HG02840 (cell line): ENCODE results near the gene GON4L.
"Not testable (repeated sequence)": the region's sequence is repeated elsewhere in the genome, so short reads cannot be mapped to it uniquely, and the experiment has no call there.

ENCODE experiments used
- ATAC-seq: cut with Tn5 transposase; IDR thresholded peaks from one replicate; pipeline ENCODE4 v1.9.1; 2021; ENCODE audit warnings: mild to moderate bottlenecking, moderate library complexity, moderate number of reproducible peaks; ENCODE audit not compliant: unreplicated experiment, low FRiP score

GON4L gene

DNA sequence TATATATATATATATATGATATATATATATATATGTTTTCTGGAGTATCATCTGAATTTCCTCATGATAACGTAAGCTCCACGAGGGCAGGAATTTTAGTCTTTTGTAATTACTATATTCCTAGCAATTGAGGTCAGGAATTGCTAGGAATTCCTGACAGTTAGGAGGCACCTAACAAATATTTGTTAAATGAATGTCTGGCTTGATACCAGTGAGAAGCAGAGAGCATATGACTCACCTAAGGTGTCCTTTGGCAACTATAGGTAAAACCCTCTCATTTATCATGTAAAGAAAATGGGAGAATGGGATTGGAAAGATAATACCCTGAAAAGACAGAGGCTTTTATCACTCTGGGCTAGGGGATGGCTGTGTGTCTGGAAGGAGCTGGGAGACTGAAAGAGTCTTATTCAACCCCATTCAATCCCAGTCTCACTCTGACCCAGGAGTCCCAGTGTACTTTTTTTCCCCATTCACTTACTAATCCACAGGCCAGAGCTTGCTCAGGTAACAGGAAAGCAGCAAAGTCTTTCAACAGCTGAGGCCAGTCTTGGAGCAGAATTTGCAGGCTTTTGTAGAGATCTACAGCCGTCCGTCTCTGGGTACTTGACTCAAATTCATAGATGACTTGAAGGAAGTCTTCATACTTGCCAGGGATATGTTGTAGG is 96.9 kb downstream of the GON4L start:
- ATAC-seq = no peak

- not testable (repeated sequence) for ATAC-seq
Observed at GRCh38 chr1:155759017-155759416, 98.0 kb downstream of the GON4L start.

DNA sequence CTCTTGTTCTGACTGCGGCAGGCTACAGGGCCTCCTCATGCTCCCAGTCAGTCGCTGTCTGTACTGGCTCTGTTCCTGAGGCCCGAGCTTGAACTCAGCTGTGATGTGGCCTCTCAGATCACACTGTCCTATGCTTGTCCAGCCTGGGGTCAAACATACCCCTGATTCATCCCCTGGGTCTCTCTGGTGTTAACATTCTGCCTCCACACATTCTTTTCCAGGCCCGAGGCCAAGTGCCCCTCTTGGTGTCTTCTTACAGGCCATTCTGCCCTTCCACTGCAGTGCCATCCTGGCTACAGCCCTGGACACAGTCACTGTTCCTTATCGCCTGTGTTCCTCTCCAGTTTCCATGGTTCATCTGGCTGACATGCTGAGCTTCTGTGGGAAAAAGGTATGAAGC is 108.9 kb downstream of the GON4L start:
- not testable (repeated sequence) for ATAC-seq

DNA sequence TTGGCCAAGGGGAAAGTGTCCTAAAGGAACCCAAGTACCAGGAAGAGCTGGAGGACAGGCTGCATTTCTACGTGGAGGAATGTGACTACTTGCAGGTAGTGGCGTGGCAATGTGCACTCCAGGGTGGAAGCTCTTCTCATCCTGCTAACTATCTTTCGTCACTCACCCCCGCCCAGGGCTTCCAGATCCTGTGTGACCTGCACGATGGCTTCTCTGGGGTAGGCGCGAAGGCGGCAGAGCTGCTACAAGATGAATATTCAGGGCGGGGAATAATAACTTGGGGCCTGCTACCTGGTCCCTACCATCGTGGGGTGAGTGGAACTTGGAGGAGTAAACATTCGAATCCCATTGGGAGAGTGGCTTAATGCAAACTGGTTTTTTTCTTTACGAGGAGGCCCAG is 109.4 kb downstream of the GON4L start:
- ATAC-seq = not testable (repeated sequence)

- ATAC-seq = peak; percentile 89
Observed at GRCh38 chr1:155745284-155746228, 111.5 kb downstream of the GON4L start.

DNA sequence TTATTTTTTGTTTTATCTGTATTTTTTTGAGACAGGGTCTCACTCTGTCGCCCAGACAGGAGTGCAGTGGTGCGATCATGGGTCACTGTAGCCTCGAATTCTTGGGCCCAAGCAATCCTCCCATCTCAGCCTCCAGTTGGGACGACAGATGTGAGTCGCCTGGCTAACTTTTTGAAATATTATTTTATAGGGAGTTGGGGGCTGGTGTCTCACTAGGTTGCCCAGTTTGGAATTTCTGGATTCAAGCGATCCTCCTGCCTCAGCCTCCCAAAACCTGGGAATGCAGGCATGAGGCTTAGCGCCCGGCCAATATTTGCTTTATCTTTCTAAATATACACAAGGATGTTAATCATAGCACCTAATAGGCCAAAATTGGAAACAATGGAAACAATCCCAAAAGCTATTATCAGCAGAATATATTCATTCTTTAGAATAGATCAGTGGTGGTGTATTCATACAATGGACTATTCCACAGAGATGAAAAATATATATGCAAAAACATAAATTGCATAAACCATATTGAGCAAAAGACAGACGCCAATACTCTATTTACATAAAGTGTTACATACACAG is 112.2 kb downstream of the GON4L start:
- no peak for ATAC-seq

DNA sequence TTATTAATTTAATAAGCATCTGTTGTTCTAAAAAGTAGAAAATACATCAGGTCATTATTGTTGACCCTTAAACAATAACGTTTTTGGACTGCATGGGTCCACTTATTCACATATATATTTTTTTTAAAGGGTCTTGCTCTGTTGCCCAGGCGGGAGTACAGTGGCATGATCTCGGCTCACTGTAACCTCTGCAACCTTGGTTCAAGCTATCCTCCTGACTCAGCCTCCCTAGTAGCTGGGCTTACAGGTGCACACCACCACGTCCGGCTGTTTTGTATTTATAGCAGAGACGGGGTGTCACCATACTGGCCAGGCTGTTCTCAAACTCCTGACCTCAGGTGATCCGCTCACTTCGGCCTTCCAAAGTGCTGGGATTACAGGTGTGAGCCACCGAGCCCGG is 115.1 kb downstream of the GON4L start:
- ATAC-seq = no peak

GRCh38 chr1:155740995-155741394 is 116.0 kb downstream of the GON4L start:
- ATAC-seq = no peak

DNA sequence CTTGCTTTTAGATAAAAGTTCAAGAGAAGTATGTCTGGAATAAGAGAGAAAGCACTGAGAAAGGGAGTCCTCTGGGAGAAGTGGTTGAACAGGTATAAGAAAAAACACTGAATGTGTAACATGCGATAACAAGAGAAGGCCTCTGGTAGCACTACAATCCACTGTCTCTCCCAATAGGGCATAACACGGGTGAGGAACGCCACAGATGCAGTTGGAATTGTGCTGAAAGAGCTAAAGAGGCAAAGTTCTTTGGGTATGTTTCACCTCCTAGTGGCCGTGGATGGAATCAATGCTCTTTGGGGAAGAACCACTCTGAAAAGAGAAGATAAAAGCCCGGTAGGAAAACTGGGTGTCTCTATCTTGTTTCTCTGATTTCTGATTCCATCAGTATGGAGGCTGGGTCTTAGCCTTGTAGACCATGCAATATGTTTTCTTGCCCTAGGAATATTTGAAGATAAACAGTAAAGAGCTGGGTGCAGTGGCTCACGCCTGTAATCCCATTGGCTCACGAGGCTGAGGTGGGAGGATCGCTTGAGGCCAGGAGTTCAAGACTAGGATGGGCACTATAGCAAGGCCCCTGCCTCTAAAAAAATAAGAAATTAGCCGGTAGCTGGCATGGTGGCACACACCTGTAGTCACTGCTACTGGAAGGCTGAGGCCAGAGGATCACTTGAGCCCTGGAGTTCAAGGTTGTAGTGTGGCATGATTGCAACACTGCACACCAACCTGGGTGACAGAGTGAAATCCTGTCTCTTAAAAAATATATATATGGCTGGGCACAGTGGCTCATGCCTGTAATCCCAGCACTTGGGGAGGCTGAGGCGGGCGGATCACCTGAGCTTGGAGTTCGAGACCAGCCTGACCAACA is 127.7 kb downstream of the GON4L start:
- ATAC-seq = no peak

GRCh38 chr1:155725142-155725541 is 131.9 kb downstream of the GON4L start:
- ATAC-seq = no peak

DNA sequence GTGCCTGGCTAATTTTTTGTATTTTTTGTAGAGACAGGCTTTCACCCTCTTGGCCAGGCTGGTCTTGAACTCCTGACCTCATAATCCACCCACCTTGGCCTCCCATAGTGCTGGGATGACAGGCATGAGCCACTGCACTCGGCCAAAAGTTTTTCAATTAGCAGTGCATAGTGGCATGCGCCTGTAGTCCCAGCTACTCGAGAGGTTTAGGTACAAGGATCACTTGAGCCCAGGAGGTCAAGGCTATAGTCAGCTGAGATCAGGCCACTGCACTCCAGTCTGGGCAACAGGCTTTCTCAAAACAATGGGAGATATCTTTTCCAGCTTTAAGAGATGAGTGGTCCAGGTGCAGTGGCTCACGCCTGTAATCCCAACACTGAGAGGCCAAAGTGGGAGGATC is 137.3 kb downstream of the GON4L start:
- ATAC-seq = no peak

- not testable (repeated sequence) for ATAC-seq
Observed at GRCh38 chr1:155718524-155719115, 138.4 kb downstream of the GON4L start.

GRCh38 chr1:155717041-155717440 is 140.0 kb downstream of the GON4L start:
- peak; percentile 68 for ATAC-seq

- ATAC-seq = no peak
Observed at GRCh38 chr1:155715777-155716176, 141.2 kb downstream of the GON4L start.

DNA sequence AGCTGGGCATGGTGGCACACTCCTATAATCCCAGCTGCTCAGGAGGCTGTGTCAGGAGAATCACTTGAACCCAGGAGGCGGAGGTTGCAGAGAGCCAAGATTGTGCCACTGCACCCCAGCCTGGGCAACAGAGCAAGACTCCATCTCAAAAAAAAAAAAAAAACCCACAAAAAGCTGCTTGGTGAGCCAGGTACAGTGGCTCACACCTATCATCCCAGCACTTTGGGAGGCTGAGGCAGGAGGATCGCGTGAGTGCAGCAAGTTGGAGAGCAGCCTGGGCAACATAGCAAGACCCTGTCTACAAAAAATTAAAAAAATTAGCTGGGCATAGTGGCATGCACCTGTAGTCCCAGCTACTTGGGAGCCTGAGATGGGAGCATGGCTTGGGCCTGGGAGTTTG is 142.0 kb downstream of the GON4L start:
- not testable (repeated sequence) for ATAC-seq

DNA sequence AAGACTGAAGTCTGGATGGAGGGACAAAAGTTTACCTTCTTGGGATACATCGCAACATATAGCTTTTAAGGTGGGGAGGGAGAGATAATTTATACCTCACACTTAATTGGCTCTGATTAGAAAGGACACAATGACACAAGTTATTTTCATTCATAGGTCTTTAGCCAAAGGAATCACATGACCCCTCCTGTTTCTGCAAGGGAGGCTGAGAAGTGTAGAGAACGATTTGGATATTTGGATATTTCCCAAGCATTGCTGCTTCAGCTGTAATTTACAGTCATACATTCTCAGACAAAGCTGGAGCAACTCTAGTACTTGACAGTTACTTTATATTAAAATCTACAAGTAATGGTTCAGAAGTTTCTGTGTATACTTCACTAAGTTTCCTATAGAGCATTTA is 143.9 kb downstream of the GON4L start:
- ATAC-seq = no peak

DNA sequence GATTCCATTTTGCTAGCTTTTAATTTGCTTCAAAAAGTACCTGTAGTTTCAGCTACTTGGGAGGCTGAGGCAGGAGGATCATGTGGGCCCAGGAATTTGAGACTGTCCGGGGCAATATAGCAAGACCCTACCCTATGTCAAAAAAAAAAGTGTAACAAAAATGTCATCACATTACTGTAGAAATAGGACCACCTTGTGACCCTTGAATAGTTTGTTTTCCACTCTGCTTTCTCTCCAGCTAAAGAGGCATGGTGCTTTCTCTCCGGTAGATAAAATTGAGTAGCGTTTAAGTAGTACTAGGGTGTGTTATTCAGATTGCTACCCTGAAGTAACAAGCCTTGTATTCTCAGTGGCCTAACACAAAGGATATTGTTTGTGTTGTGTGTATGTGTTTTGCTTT is 144.4 kb downstream of the GON4L start:
- ATAC-seq = not testable (repeated sequence)

DNA sequence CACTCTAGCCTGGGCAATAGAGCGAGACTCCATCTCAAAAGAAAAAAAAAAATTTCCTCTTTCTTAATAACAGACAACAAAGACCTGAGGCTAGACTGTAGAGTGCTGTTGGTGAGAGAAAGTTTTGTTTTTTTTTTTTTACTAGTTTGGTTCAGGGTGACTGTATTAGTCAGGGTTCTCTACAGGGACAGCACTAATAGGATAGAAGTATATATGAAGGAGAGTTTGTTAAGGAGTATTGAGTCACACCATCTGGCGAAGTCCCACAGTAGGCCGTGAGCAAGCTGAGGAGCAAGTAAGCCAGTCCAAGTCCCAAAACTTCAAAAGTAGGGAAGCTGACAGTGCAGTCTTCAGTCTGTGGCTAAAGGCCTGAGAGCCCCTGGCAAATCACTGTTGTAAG is 145.6 kb downstream of the GON4L start:
- ATAC-seq = not testable (repeated sequence)

DNA sequence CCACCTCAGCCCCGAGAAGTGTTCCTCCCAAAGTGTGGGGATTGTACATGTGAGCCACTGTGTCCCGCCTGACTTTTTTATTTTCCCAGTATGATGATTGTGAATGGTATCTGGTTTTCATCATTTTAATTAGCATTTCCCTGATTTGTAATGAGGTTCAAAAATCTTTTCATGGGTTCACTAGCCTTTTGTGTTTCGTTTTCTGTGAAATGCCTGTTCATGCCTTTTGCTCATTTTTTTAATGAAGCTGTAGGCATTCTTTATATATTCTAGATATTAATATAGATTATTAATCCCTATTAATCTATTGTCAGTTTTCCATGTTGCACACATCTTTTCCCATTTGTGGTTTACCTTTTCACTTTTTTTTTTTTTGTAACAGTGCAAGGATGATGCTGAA is 147.6 kb downstream of the GON4L start:
- no peak for ATAC-seq

- no peak for ATAC-seq
Observed at GRCh38 chr1:155706139-155706538, 150.9 kb downstream of the GON4L start.
